Measurements from ENCODE around the gene PRR20G. TPM values are rescaled to one million over a fixed set of nuclear protein-coding genes. Genes with fewer than 3 reads are reported as not detected.

Gene PRR20G
- total and polyA plus RNA-seq, 10 donors, result not detected

DNA sequence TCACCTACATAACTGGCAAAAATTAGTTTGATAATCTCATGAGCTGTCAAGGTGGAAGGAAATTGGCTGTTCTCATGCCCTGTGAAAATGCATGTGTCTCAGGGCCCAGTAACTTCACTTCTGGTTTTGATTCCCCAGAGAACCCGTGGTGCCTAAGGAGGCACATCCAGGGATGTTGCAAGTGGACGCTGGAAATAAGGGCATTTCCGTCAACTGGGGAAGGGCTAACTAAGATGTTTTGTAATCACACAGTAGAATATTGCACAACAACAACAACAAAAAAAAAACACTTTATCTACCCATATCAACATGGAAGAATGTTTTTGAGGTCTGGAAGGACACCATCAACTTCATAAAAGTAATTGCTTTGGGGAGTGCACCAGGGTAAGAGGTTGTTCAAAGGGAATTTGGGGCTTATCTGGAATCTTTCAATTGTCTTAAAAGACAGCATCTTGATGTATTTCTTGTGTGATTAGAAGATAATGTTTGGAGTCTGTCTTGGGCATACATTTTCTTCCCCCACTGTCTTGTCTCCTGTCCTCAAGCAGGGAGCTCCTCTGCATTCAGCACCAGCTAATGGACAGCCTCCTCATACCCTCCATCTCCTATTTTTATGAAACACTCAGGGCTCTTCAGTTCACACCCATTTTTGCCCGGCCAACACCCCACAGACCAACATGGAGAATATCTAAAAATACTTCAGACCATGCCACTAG is 37.2 kb upstream of the PRR20G start:
- WGBS, 5 donors, result 53 to 77% (median 70%) methylated on average over 4 of the region's 4 CpGs
- intact Hi-C loops (cut with DNase I; ENCODE audit: low total_unique reads), result no loop called here

DNA sequence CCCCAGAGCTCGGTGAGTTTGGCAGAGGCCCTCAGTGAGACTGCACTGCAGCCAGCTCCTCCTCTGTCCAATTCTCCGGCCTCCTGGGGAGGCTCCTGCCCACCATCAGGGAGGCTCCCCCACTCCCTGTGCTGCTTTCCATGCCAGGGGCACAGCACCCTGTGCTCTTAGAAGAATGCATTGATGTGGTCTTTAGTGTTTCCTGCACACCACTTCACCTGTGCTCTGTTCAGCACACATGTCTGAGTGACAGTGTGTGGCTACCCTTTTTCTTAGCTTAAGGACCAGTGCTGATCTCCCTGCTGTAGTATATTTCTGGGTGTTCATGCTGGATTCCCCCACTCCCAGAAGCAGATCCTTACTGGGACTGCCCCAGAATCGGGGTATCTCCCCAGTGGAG is 36.2 kb upstream of the PRR20G start:
- Histone ChIP-seq H3K27ac (no peak overlapping the region), H3K36me3 (no peaks in the 10 kb centered on the region), H3K9me3 (peaks cover 0 to 17% (median 4%) of the 10 kb centered on the region in 8 donors), H3K4me1 (no peaks in the 10 kb centered on the region), H3K4me3 (no peak overlapping the region), H3K27me3 (replicated peaks in 1 of 7) (peaks cover 0 to 14% (median 0%) of the 10 kb centered on the region in 7 donors)
- DNase-seq, result no peak
- TF ChIP-seq POLR2A (IDR thresholded peaks at IDR 0.05) (no peak), POLR2AphosphoS5 (IDR thresholded peaks at IDR 0.05) (no peak)
- TF ChIP-seq, protein P1, sequence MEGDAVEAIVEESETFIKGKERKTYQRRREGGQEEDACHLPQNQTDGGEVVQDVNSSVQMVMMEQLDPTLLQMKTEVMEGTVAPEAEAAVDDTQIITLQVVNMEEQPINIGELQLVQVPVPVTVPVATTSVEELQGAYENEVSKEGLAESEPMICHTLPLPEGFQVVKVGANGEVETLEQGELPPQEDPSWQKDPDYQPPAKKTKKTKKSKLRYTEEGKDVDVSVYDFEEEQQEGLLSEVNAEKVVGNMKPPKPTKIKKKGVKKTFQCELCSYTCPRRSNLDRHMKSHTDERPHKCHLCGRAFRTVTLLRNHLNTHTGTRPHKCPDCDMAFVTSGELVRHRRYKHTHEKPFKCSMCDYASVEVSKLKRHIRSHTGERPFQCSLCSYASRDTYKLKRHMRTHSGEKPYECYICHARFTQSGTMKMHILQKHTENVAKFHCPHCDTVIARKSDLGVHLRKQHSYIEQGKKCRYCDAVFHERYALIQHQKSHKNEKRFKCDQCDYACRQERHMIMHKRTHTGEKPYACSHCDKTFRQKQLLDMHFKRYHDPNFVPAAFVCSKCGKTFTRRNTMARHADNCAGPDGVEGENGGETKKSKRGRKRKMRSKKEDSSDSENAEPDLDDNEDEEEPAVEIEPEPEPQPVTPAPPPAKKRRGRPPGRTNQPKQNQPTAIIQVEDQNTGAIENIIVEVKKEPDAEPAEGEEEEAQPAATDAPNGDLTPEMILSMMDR (IDR thresholded peaks at IDR 0.05 in 8 of 11, conservative IDR thresholded peaks at IDR 0.05 in 3 of 11), result no peak
- intact Hi-C loops (cut with DNase I; ENCODE audit: low total_unique reads), result no loop called here
- 59 to 73% (median 69%) methylated on average over 3 of the region's 3 CpGs for WGBS, 5 donors

More for the DNA sequence above, 37.2 kb upstream of the PRR20G start:
- Histone ChIP-seq H3K4me1 (no peaks in the 10 kb centered on the region), H3K4me3 (no peak overlapping the region), H3K27me3 (replicated peaks in 1 of 7) (peaks cover 0 to 14% (median 0%) of the 10 kb centered on the region in 7 donors), H3K9me3 (peaks cover 0 to 27% (median 14%) of the 10 kb centered on the region in 8 donors), H3K36me3 (no peaks in the 10 kb centered on the region), H3K27ac (no peak overlapping the region)
- DNase-seq, result no peak
- TF ChIP-seq, protein P1 (IDR thresholded peaks at IDR 0.05 in 8 of 11, conservative IDR thresholded peaks at IDR 0.05 in 3 of 11), result no peak
- TF ChIP-seq POLR2AphosphoS5 (IDR thresholded peaks at IDR 0.05), result no peak
- no peak for TF ChIP-seq POLR2A (IDR thresholded peaks at IDR 0.05)

- intact Hi-C loops (cut with DNase I; ENCODE audit: low total_unique reads), result no loop called here
These were observed 35.7 kb upstream of the PRR20G start for GRCh38 chr3:127323581-127323980.

DNA sequence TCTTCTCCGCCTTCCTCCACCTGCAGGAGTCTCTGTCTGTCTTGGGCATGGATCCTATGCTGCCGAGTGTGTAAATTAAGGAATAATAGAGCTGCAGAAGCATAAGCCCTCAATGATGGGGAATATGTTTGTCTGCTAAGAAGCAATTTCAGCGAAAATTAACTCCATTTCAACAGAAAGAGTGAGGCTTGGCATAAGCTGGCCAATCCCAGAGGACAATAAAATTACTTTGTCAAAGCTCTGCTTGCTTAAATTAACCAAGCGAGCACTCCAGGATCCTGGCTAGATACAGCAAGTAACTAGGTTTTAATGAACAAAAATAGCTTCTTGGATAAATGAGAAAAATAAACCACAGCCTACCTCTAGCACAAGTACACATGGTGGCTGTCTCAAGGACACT is 33.5 kb upstream of the PRR20G start:
- TF ChIP-seq, protein P1 (IDR thresholded peaks at IDR 0.05 in 8 of 11, conservative IDR thresholded peaks at IDR 0.05 in 3 of 11), result no peak
- TF ChIP-seq POLR2A (IDR thresholded peaks at IDR 0.05) (no peak), POLR2AphosphoS5 (IDR thresholded peaks at IDR 0.05) (no peak)
- intact Hi-C loops (cut with DNase I; ENCODE audit: low total_unique reads), result no loop called here
- peaks cover 0 to 9% (median 2%) of the 10 kb centered on the region in 8 donors for H3K9me3 ChIP-seq
- H3K4me3 ChIP-seq, result no peak overlapping the region
- peaks cover 0 to 31% (median 0%) of the 10 kb centered on the region in 7 donors for H3K27me3 ChIP-seq (replicated peaks in 1 of 7)
- DNase-seq, result no peak
- H3K36me3 ChIP-seq, result no peaks in the 10 kb centered on the region
- H3K4me1 ChIP-seq, result no peaks in the 10 kb centered on the region
- WGBS, 5 donors, result 73 to 85% (median 77%) methylated on average over 4 of the region's 4 CpGs
- H3K27ac ChIP-seq, result no peak overlapping the region

More at GRCh38 chr3:127323581-127323980, 35.7 kb upstream of the PRR20G start:
- 63 to 79% (median 73%) methylated on average over 5 of the region's 5 CpGs for WGBS, 5 donors
- Histone ChIP-seq H3K36me3 (no peaks in the 10 kb centered on the region), H3K4me1 (no peaks in the 10 kb centered on the region), H3K27me3 (replicated peaks in 1 of 7) (peaks cover 0 to 15% (median 0%) of the 10 kb centered on the region in 7 donors), H3K9me3 (peaks cover 0 to 12% (median 2%) of the 10 kb centered on the region in 8 donors), H3K4me3 (no peak overlapping the region), H3K27ac (no peak overlapping the region)
- no peak for TF ChIP-seq POLR2AphosphoS5 (IDR thresholded peaks at IDR 0.05)
- TF ChIP-seq, protein P1 (IDR thresholded peaks at IDR 0.05 in 8 of 11, conservative IDR thresholded peaks at IDR 0.05 in 3 of 11), result no peak
- no peak for DNase-seq
